Measurements from ENCODE around the gene PHGDH.

The PHGDH gene

GRCh38 chr1:119738100-119738720 is 26.5 kb downstream of the PHGDH start:
- H3K27me3 ChIP-seq: no peaks in the 10 kb centered on the region
- peaks cover 17 to 33% (median 25%) of the 10 kb centered on the region in 3 donors for H3K36me3 ChIP-seq
- no peak overlapping the region for H3K27ac ChIP-seq
- peaks cover 0 to 32% (median 23%) of the 10 kb centered on the region in 4 donors for H3K4me1 ChIP-seq
- H3K9me3 ChIP-seq: no peaks in the 10 kb centered on the region
- DNase-seq: no peak
- intact Hi-C loops (cut with DNase I; ENCODE audit: low total_unique reads): no loop called here
- TF ChIP-seq CTCF (IDR thresholded peaks at IDR 0.05): no peak
- H3K4me3 ChIP-seq: no peak overlapping the region

GRCh38 chr1:119739150-119739549 is 27.4 kb downstream of the PHGDH start:
- no peak for TF ChIP-seq CTCF (IDR thresholded peaks at IDR 0.05)
- peaks cover 17 to 33% (median 25%) of the 10 kb centered on the region in 3 donors for H3K36me3 ChIP-seq

GRCh38 chr1:119740261-119740660 is 28.5 kb downstream of the PHGDH start:
- TF ChIP-seq CTCF (IDR thresholded peaks at IDR 0.05): no peak
- Histone ChIP-seq H3K27ac (no peak overlapping the region), H3K4me3 (no peak overlapping the region), H3K36me3 (peaks cover 9 to 25% (median 17%) of the 10 kb centered on the region in 3 donors), H3K27me3 (no peaks in the 10 kb centered on the region), H3K4me1 (peaks cover 0 to 45% (median 27%) of the 10 kb centered on the region in 4 donors), H3K9me3 (no peaks in the 10 kb centered on the region)
- DNase-seq: no peak
- intact Hi-C loops (cut with DNase I; ENCODE audit: low total_unique reads): no loop called here

More at GRCh38 chr1:119739150-119739549, 27.4 kb downstream of the PHGDH start:
- no peak overlapping the region for H3K27ac ChIP-seq
- H3K27me3 ChIP-seq: no peaks in the 10 kb centered on the region
- peaks cover 0 to 42% (median 27%) of the 10 kb centered on the region in 4 donors for H3K4me1 ChIP-seq
- H3K9me3 ChIP-seq: no peaks in the 10 kb centered on the region
- no peak overlapping the region for H3K4me3 ChIP-seq
- no peak for DNase-seq
- intact Hi-C loops (cut with DNase I; ENCODE audit: low total_unique reads): no loop called here

GRCh38 chr1:119740896-119741780 is 29.4 kb downstream of the PHGDH start:
- Histone ChIP-seq H3K36me3 (peaks cover 8 to 22% (median 10%) of the 10 kb centered on the region in 3 donors), H3K27ac (peak overlapping the region; percentile 48 to 69), H3K9me3 (no peaks in the 10 kb centered on the region), H3K27me3 (no peaks in the 10 kb centered on the region), H3K4me3 (no peak overlapping the region), H3K4me1 (peaks cover 0 to 45% (median 27%) of the 10 kb centered on the region in 4 donors)
- no peak for TF ChIP-seq CTCF (IDR thresholded peaks at IDR 0.05)
- DNase-seq: no peak
- intact Hi-C loops (cut with DNase I; ENCODE audit: low total_unique reads): no loop called here

- intact Hi-C loops (cut with DNase I; ENCODE audit: low total_unique reads): no loop called here
- H3K36me3 ChIP-seq: peaks cover under 1 to 19% (median under 1%) of the 10 kb centered on the region in 3 donors
- H3K27ac ChIP-seq: peak overlapping the region; percentile 48 to 69
- no peak overlapping the region for H3K4me3 ChIP-seq
- DNase-seq: no peak
- H3K27me3 ChIP-seq: no peaks in the 10 kb centered on the region
- H3K9me3 ChIP-seq: no peaks in the 10 kb centered on the region
- TF ChIP-seq CTCF (IDR thresholded peaks at IDR 0.05): no peak
- peaks cover 0 to 43% (median 26%) of the 10 kb centered on the region in 4 donors for H3K4me1 ChIP-seq
Measured at GRCh38 chr1:119742202-119742601, 30.5 kb downstream of the PHGDH start.

Data from tibial artery (tissue), 4 donors.